Parietal lobe (tissue), 2 donors: Measurements from ENCODE around the gene SH3BP5L. TPM values are rescaled to one million over a fixed set of nuclear protein-coding genes. Genes with fewer than 3 reads are reported as not detected.

ENCODE experiments used
- small RNA-seq: library from RNA; depleted of rRNA; stranded (forward); fragments of <200 nt; gene quantifications from one replicate; pipeline ENCODE3, GENCODE V24; 2014; ENCODE audit warnings: low replicate concordance
- total RNA-seq: library from RNA; depleted of rRNA; stranded (reverse); fragments of >200 nt; gene quantifications from one replicate; pipeline ENCODE4 v1.2.3, GENCODE V29; 2014

The SH3BP5L gene
- 35.4 TPM for total RNA-seq

DNA sequence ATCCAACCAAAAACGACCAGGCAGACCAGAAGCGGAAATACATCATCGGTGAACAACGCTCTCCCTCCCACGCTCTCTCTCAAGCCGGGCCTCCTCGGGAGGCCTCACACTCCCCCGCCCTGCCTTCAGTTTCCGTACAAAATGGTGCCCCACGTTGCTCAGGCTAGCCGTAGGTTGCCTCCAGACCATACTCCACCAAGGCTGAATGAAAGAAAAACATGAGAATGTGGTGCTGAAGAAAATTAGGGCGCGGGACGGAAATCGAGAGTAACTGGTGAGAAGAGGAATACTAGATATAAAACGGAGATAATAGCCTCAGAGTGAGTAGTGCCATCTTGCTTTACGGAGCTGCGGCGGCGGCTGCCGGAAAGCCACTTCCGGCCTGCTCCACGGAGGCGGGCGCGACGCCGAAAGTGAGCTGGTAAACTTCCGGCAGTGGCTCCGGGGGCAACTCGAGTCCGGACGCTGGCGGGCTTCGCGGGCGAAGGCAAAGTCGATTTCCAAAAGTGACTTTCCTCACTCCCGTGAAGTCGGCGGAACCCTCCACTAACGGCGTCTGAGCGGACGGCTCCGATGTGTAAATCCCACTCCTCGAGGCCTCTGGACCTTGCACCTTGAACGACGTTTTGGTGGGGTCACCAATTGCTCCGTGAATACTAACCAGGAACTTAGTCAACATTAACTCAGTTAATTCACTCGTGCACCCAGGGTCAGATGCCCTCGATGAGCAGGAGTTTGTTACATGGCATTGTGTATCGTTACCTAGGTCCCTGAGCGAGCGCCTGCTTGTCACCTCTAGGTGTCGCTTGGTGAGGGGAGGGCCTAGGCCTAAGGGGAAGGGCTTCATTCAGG lies at the start of gene SH3BP5L:
TSS of gene SH3BP5L (minus strand) at position 7 of the 852 bp plus-strand sequence. CDS start 980 bp downstream, outside the sequence.

DNA sequence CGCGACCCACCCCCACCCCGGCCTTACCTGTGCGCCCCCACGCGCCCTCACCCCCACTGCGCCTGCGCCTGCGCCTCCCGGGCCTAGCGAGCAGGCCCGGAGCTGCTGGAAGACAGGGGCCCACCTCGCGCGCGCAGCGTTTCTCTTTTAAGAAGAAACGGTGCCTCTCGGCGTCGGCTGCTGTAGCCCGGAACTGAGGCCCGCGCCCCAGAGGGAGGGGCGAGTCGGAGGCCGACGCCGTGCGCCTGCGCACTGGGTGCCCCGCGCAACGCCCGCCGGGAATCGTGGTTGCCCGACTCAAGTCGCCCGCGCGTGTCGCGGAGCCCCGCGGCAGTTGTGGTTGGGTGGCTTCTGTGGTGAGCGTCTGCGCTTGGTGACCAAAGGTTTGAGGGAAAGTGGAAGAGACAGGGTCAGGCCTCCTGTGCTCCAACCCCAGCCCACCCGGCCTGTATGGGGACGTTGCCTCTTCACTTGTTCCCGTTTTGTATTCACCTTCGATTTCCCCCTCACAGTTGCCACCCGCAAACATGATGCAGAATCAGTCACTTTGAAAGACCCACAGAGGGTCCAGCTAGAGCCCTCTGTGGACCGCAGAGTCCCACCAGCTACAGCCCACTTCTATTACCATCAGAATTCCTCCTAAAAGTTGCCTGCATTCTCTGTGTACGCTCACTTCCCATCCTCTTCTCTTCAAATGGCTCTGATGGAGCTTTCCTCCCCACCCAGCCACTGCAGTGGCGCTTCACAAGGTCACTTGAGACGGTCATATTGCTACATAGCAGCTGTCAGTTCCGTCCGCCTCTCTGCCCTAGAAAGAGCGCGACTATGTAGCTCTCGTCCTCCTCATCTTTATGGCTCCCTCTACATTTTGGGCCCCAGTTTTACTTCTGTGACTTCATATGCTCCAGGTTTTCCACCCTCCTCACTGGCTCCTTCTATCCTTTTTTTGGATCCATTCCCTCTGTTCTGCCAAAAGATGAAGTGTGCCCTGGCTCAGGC lies 33.5 kb upstream of the SH3BP5L start, which contains the start of gene ZNF692:
TSS of gene ZNF692 (minus strand) at position 195 of the 999 bp plus-strand sequence. CDS start 776 bp downstream, outside the sequence.

DNA sequence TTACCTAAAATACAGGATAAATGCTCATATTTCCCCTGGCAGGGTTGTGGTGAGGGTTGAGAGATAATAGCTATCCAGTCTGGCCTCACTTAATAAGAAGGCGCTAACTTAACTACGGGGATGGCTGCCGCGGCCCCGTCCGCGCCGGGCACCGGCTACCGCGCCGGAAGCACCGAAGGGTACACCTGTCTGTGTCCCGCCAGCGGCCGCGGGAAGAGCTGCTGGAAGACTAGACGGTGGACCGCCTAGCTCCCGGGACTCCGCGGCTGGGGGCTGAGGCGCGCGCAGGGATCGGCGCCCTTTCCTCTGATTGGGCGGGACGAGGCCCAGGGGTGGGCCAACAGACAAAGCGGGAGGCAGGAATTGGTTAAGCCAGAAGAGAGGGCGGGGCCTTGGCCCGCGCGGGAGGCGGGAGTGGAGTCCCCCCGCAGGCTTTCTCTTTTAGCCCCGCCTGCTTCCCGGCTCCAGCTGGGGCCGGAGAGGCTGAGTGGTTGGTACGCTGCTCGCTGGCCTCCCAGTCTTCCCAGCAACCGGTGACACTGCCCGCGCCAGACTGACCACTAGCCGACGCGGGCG lies 12.2 kb upstream of the SH3BP5L start, which contains the start of gene ZNF672:
TSS of gene ZNF672 (plus strand) at position 444 of the 576 bp plus-strand sequence. CDS start 9,051 bp downstream, outside the sequence.

Small RNA genes within 50 kb of the gene (small RNA-seq; reads per million reads assigned to genes)
- gene MIR3124, result not detected

Other genes with a start within 250 kb of the SH3BP5L start
- not detected for gene OR2T10, start 228.2 kb downstream of the SH3BP5L start, total RNA-seq
- not detected for gene OR2T11, start 190.8 kb downstream of the SH3BP5L start, total RNA-seq
- gene OR2T35, start 180.6 kb downstream of the SH3BP5L start, total RNA-seq, result not detected
- not detected for gene OR2T27, start 170.4 kb downstream of the SH3BP5L start, total RNA-seq
- not detected for gene OR14I1, start 123.1 kb downstream of the SH3BP5L start, total RNA-seq
- gene LYPD8, start 70.2 kb downstream of the SH3BP5L start, total RNA-seq, result not detected
- 18.5 TPM for gene ZNF672, start 12.3 kb upstream of the SH3BP5L start, total RNA-seq
- 62.6 TPM for gene ZNF692, start 33.2 kb upstream of the SH3BP5L start, total RNA-seq
- 11.9 TPM for gene PGBD2, start 80.3 kb upstream of the SH3BP5L start, total RNA-seq